HCT116 (cell line): ENCODE data around the gene ZC3H13. TPM values are rescaled to one million over a fixed set of nuclear protein-coding genes. Genes with fewer than 3 reads are reported as not detected.

Source experiments
- ATAC-seq: fragments of 200-7000 bp; cut with Tn5 transposase; 2 replicates; pipeline ENCODE4 v1.9.1; 2020; ENCODE audit warnings: mild to moderate bottlenecking, moderate library complexity
- BruUV-seq: library from RNA; stranded (reverse); fragments of 400-500 nt; replicated peaks from 2 replicates; lab custom pipeline; 2021; lab: Mats Ljungman, UMichigan
- CTCF ChIA-PET: fragments of 300-600 bp; sonication (Branson Sonifier 250); formaldehyde crosslinking; loops from one replicate; lab custom pipeline; 2021; ENCODE audit warnings: antibody characterized with exemption; lab: Charles Lee
- POLR2A ChIA-PET: fragments of 300-600, 350-600 bp; sonication (Branson Sonifier 250); formaldehyde crosslinking; loops from one replicate; lab custom pipeline; 2021; ENCODE audit warnings: antibody characterized with exemption; lab: Charles Lee
- RAD21 ChIA-PET, 2 experiments: fragments of 300-600 bp; sonication (Branson Sonifier 250); formaldehyde crosslinking; loops; one replicate each; lab custom pipeline; 2023; ENCODE audit warnings: low total read pairs in 2 of 2; ENCODE audit not compliant: uncharacterized antibody in 2 of 2, unreplicated experiment in 2 of 2, low non-redundant PET in 1 of 2; lab: Charles Lee
- DNase-seq: peaks from one replicate; pipeline ENCODE4 v3.0.0-alpha.2; 2010; ENCODE audit warnings: low read depth, low spot score
- H2AFZ ChIP-seq: fragments of 200-600 bp; shearing (Covaris generic), sonication (generic); 2 replicates; pipeline ENCODE4 v1.6.1; 2017; ENCODE audit warnings: low read depth, mixed run types, mixed read lengths, antibody characterized with exemption, low read length; ENCODE audit not compliant: poor library complexity, severe bottlenecking
- H3K27ac ChIP-seq: 2 replicates; pipeline ENCODE4 v1.5.1; 2012; ENCODE audit warnings: low read depth, low read length
- H3K27me3 ChIP-seq: fragments of 200-600 bp; sonication (generic); 2 replicates; pipeline ENCODE4 v1.6.1; 2016; ENCODE audit warnings: mixed run types, low read length, mixed read lengths; ENCODE audit not compliant: insufficient read depth
- H3K36me3 ChIP-seq, 2 experiments: fragments of 200-500 bp in 1 of 2; fragments of 200-600 bp in 1 of 2; sonication (Bioruptor generic) in 1 of 2; sonication (generic) in 1 of 2; 2 replicates each; pipeline versions ENCODE4 v1.5.1 to v1.6.1; 2014 to 2016; ENCODE audit warnings: low read length in 2 of 2, inconsistent platforms in 1 of 2, mixed read lengths in 1 of 2, mixed run types in 1 of 2; ENCODE audit not compliant: insufficient read depth in 2 of 2, control insufficient read depth in 1 of 2
- H3K4me1 ChIP-seq, 2 experiments: fragments of 200-600 bp in 1 of 2; sonication (generic) in 1 of 2; 2 replicates each; pipeline versions ENCODE4 v1.5.1 to v1.6.1; 2012 to 2017; ENCODE audit warnings: low read length in 2 of 2, inconsistent platforms in 1 of 2, mild to moderate bottlenecking in 1 of 2, mixed read lengths in 1 of 2, mixed run types in 1 of 2, moderate library complexity in 1 of 2; ENCODE audit not compliant: insufficient read depth in 2 of 2, control insufficient read depth in 1 of 2
- H3K4me2 ChIP-seq: fragments of 200-600 bp; sonication (generic); 2 replicates; pipeline ENCODE4 v1.6.1; 2017; ENCODE audit warnings: mixed run types, low read length, mixed read lengths
- H3K4me3 ChIP-seq, 2 experiments: fragments of 200-600 bp in 1 of 2; sonication (generic) in 1 of 2; replicated peaks in 1 of 2; 2 replicates each; pipeline ENCODE4 v1.5.1; 2011 to 2016; ENCODE audit warnings: low read length in 2 of 2, control low read depth in 1 of 2, low read depth in 1 of 2, mild to moderate bottlenecking in 1 of 2, mixed read lengths in 1 of 2, mixed run types in 1 of 2
- H3K79me2 ChIP-seq: fragments of 200-600 bp; sonication (generic); 2 replicates; pipeline ENCODE4 v1.6.1; 2017; ENCODE audit warnings: mild to moderate bottlenecking, mixed run types, low read length, moderate library complexity, mixed read lengths; ENCODE audit not compliant: insufficient read depth
- H3K9ac ChIP-seq: fragments of 200-600 bp; sonication (generic); 2 replicates; pipeline ENCODE4 v1.6.1; 2016; ENCODE audit warnings: low read length, mixed read lengths
- H3K9me2 ChIP-seq: fragments of 200-600 bp; sonication (generic), shearing (Covaris generic); 2 replicates; pipeline ENCODE4 v1.6.1; 2017; ENCODE audit warnings: mixed run types, mild to moderate bottlenecking, moderate library complexity; ENCODE audit not compliant: insufficient read depth
- H3K9me3 ChIP-seq, 2 experiments: fragments of 200-500 bp in 1 of 2; fragments of 200-600 bp in 1 of 2; sonication (Bioruptor generic) in 1 of 2; sonication (generic) in 1 of 2; 2 replicates each; pipeline ENCODE4 v1.6.1; 2014 to 2017; ENCODE audit warnings: low read length in 2 of 2, mixed read lengths in 2 of 2, inconsistent platforms in 1 of 2, low read depth in 1 of 2, mild to moderate bottlenecking in 1 of 2, mixed run types in 1 of 2, moderate library complexity in 1 of 2; ENCODE audit not compliant: control insufficient read depth in 1 of 2, insufficient read depth in 1 of 2
- H4K20me1 ChIP-seq: fragments of 200-600 bp; sonication (generic), shearing (Covaris generic); 2 replicates; pipeline ENCODE4 v1.6.1; 2017; ENCODE audit warnings: mixed run types, mild to moderate bottlenecking, moderate library complexity; ENCODE audit not compliant: insufficient read depth
- CEBPB ChIP-seq: IDR thresholded peaks from 2 replicates; pipeline ENCODE4 v1.6.1; 2012; ENCODE audit warnings: low read depth
- ELF1 ChIP-seq: IDR thresholded peaks from 2 replicates; pipeline ENCODE4 v1.6.1; 2012; ENCODE audit warnings: low read depth, borderline replicate concordance
- EZH2 ChIP-seq: fragments of 200-600 bp; sonication (generic); IDR thresholded peaks from 2 replicates; pipeline ENCODE4 v1.6.1; 2017; ENCODE audit warnings: antibody characterized with exemption, mixed run types
- SIN3A ChIP-seq: IDR thresholded peaks from 2 replicates; pipeline ENCODE4 v1.6.1; 2012; ENCODE audit warnings: low read depth
- SRF ChIP-seq: IDR thresholded peaks from 2 replicates; pipeline ENCODE4 v1.6.1; 2012; ENCODE audit warnings: low read depth
- intact Hi-C: fragments of 100-400 bp; cut with micrococcal nuclease; formaldehyde crosslinking; loops from 2 replicates; pipeline ENCODE4 v1.10.0; 2022
- total RNA-seq: library from RNA; stranded (reverse); gene quantifications from one replicate; pipeline ENCODE4 v1.2.1, GENCODE V29; 2021; ENCODE audit not compliant: unreplicated experiment
- TF ChIP-seq, protein P1 (sequence below), 3 experiments: fragments of 200-600 bp in 1 of 3; sonication (generic) in 1 of 3; IDR thresholded peaks in 2 of 3; conservative IDR thresholded peaks in 1 of 3; 2 replicates each; pipeline ENCODE4 v1.5.1; 2012 to 2017; ENCODE audit warnings: low read depth in 2 of 3, low read length in 2 of 3, antibody characterized with exemption in 1 of 3, borderline replicate concordance in 1 of 3, control low read depth in 1 of 3, mild to moderate bottlenecking in 1 of 3, mixed read lengths in 1 of 3, mixed run types in 1 of 3, moderate library complexity in 1 of 3; ENCODE audit not compliant: insufficient read depth in 1 of 3
- TF ChIP-seq, protein P2 (sequence below): IDR thresholded peaks from 2 replicates; pipeline ENCODE4 v1.6.1; 2011; ENCODE audit warnings: mild to moderate bottlenecking, low read length, moderate library complexity; ENCODE audit not compliant: insufficient replicate concordance; ENCODE audit errors: extremely low read depth

ZC3H13 gene
- total RNA-seq, 1 experiment from 2014 or later, result 37.9 TPM

DNA sequence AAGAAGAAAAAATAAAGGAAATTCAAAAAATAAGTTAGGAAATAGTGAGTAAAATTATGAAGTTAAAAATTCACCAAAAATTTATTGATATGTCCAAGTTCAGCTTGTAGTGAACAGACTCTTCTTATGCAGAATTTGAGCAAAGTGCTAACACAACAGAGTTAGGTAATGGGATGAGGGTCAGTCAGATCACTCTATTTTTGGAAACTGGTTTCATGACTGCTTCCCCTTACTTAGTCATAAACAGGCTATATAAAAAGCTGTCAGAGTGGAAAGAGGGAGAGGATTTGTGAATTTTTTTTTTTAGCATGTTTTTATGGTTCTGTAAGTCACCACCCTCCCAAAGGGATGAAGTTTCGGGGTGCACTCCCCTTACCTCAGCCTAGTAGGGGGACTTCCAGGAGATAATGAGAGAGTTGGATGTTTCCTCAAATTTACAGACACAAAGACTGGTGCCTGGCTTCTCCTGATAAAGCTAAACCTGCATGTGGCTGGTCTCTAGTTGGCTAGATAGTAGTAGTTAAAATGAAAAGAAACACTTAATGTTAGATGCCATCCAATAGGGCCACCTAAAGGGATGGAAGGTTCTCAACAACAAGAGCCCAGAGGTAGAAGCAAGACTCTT lies 47.8 kb upstream of the ZC3H13 start:
- RAD21 ChIA-PET, result no interaction called here
- no peak overlapping the region for H3K4me3 ChIP-seq
- BruUV-seq, result no TSS peak
- no peaks in the 10 kb centered on the region for H3K9me3 ChIP-seq
- no peaks in the 10 kb centered on the region for H3K36me3 ChIP-seq
- no peak for ATAC-seq
- no peaks in the 10 kb centered on the region for H3K9me2 ChIP-seq
- no peak overlapping the region for H3K9ac ChIP-seq
- no peak overlapping the region for H3K4me2 ChIP-seq
- H3K4me1 ChIP-seq, result no peaks in the 10 kb centered on the region
- no peak overlapping the region for H2AFZ ChIP-seq
- H4K20me1 ChIP-seq, result no peaks in the 10 kb centered on the region
- CTCF ChIA-PET, result no interaction called here
- TF ChIP-seq EZH2 (no peak), CEBPB (no peak), SRF (no peak), SIN3A (no peak)
- TF ChIP-seq, protein P1, sequence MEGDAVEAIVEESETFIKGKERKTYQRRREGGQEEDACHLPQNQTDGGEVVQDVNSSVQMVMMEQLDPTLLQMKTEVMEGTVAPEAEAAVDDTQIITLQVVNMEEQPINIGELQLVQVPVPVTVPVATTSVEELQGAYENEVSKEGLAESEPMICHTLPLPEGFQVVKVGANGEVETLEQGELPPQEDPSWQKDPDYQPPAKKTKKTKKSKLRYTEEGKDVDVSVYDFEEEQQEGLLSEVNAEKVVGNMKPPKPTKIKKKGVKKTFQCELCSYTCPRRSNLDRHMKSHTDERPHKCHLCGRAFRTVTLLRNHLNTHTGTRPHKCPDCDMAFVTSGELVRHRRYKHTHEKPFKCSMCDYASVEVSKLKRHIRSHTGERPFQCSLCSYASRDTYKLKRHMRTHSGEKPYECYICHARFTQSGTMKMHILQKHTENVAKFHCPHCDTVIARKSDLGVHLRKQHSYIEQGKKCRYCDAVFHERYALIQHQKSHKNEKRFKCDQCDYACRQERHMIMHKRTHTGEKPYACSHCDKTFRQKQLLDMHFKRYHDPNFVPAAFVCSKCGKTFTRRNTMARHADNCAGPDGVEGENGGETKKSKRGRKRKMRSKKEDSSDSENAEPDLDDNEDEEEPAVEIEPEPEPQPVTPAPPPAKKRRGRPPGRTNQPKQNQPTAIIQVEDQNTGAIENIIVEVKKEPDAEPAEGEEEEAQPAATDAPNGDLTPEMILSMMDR (IDR thresholded peaks at IDR 0.05 in 2 of 3, conservative IDR thresholded peaks at IDR 0.05 in 1 of 3; ENCODE audit: borderline replicate concordance in 1 of 3, insufficient read depth in 1 of 3, low read depth in 2 of 3, low read length in 2 of 3), result no peak
- DNase-seq, result no peak
- POLR2A ChIA-PET, result no interaction called here
- H3K27ac ChIP-seq, result no peak overlapping the region
- H3K27me3 ChIP-seq, result no peaks in the 10 kb centered on the region
- no peaks in the 10 kb centered on the region for H3K79me2 ChIP-seq
- intact Hi-C loops, result no loop called here

DNA sequence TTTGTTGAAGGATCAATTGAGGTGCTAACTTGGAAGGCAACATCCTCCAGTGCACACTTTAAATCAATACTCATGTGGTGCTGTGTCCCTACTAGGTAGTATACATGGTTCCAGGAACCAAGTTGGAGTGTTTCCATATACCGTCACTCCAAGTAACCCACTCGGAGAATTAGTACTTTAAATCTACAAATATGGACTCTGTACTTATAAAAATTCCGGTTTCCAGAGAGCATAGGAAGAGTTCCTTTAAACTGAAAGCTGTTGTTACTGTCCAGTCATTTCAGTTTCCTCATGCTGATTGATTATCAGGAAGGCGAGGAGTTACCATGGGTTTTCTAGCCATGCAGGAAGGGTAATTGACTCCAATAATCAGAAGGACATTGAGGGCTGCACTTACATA lies 45.1 kb upstream of the ZC3H13 start:
- Histone ChIP-seq H3K9me2 (no peaks in the 10 kb centered on the region), H3K27me3 (no peaks in the 10 kb centered on the region; the same call in 1 of the 2 replicates), H3K4me2 (no peak overlapping the region), H3K27ac (no peak overlapping the region), H2AFZ (no peak overlapping the region), H4K20me1 (no peaks in the 10 kb centered on the region), H3K4me1 (no peaks in the 10 kb centered on the region), H3K79me2 (no peaks in the 10 kb centered on the region), H3K36me3 (no peaks in the 10 kb centered on the region), H3K9me3 (no peaks in the 10 kb centered on the region), H3K4me3 (no peak overlapping the region), H3K9ac (no peak overlapping the region)
- DNase-seq, result no peak
- intact Hi-C loops, result no loop called here
- ATAC-seq, result no peak
- ChIA-PET RAD21 (no interaction called here), POLR2A (no interaction called here), CTCF (no interaction called here)
- no TSS peak for BruUV-seq
- TF ChIP-seq, protein P2, sequence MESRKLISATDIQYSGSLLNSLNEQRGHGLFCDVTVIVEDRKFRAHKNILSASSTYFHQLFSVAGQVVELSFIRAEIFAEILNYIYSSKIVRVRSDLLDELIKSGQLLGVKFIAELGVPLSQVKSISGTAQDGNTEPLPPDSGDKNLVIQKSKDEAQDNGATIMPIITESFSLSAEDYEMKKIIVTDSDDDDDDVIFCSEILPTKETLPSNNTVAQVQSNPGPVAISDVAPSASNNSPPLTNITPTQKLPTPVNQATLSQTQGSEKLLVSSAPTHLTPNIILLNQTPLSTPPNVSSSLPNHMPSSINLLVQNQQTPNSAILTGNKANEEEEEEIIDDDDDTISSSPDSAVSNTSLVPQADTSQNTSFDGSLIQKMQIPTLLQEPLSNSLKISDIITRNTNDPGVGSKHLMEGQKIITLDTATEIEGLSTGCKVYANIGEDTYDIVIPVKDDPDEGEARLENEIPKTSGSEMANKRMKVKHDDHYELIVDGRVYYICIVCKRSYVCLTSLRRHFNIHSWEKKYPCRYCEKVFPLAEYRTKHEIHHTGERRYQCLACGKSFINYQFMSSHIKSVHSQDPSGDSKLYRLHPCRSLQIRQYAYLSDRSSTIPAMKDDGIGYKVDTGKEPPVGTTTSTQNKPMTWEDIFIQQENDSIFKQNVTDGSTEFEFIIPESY, result no peak
- no peak for TF ChIP-seq ELF1
